ENCODE measurements around the gene LCAT. TPM values are rescaled to one million over a fixed set of nuclear protein-coding genes. Genes with fewer than 3 reads are reported as not detected.

LCAT gene
- polyA plus RNA-seq, 1 donor (not counting 4 experiments of a cell fraction or from before 2014, with no cell fraction given), result 6.5 TPM

GRCh38 chr16:67892899-67893742 lies 50.8 kb downstream of the LCAT start, which contains the start of gene PSKH1:
PSKH1 (plus strand) TSS chr16:67893254; CDS start chr16:67908750, 15,496 bp downstream.
- H3K27me3 ChIP-seq (ENCODE audit: control insufficient read depth, extremely low read depth, insufficient read depth, low read length), result no peaks in the 10 kb centered on the region
- H3K9me3 ChIP-seq (ENCODE audit: control insufficient read depth, low read depth, low read length), result no peaks in the 10 kb centered on the region
- H3K79me2 ChIP-seq (ENCODE audit: control insufficient read depth, insufficient read depth, low read length), result peaks cover 33% of the 10 kb centered on the region
- DNase-seq (ENCODE audit: low read depth, low spot score) (peak; percentile 72), FAIRE-seq (no peak)
- no peaks in the 10 kb centered on the region for H3K36me3 ChIP-seq (ENCODE audit: control insufficient read depth in 2 of 2, extremely low read depth in 1 of 2, insufficient read depth in 2 of 2, low read length in 2 of 2)
- no peaks in the 10 kb centered on the region for H4K20me1 ChIP-seq (ENCODE audit: control insufficient read depth, extremely low read depth, insufficient read depth, low read length)
- peak within 1 kb of the TSS; percentile 62 to 99 (median 66) for H3K4me3 ChIP-seq (ENCODE audit: control insufficient read depth in 2 of 3, extremely low read depth in 1 of 3, insufficient read depth in 2 of 3, low read depth in 1 of 3, low read length in 3 of 3)
- TF ChIP-seq EZH2 (IDR thresholded peaks at IDR 0.05; ENCODE audit: low read length) (no peak), CTCF (optimal IDR thresholded peaks at IDR 0.05 in 1 of 3, IDR thresholded peaks at IDR 0.05 in 1 of 3, conservative IDR thresholded peaks at IDR 0.05 in 1 of 3; ENCODE audit: extremely low read depth in 1 of 3, insufficient read depth in 2 of 3, low read length in 3 of 3) (no peak)
- H3K27ac ChIP-seq (ENCODE audit: control insufficient read depth, insufficient read depth, low read length), result peak within 1 kb of the TSS; percentile 94
- dilution Hi-C loops (cut with MboI; ENCODE audit: extremely low pct_ligation_motif_present, low sequenced_read_pairs), result no loop called here
- H3K4me2 ChIP-seq (ENCODE audit: control insufficient read depth, extremely low read depth, insufficient read depth, low read depth, low read length), result peak within 1 kb of the TSS; percentile 92
- H2AFZ ChIP-seq (ENCODE audit: control insufficient read depth, low read length), result peak within 1 kb of the TSS; percentile 94
- peak within 1 kb of the TSS; percentile 97 for H3K9ac ChIP-seq (ENCODE audit: control insufficient read depth, extremely low read depth, insufficient read depth, low read length)
- H3K9me1 ChIP-seq (ENCODE audit: control insufficient read depth, extremely low read depth, insufficient read depth, low read length), result no peaks in the 10 kb centered on the region
- H3K4me1 ChIP-seq (ENCODE audit: control insufficient read depth, extremely low read depth, insufficient read depth, low read length), result peaks cover 14% of the 10 kb centered on the region

DNA sequence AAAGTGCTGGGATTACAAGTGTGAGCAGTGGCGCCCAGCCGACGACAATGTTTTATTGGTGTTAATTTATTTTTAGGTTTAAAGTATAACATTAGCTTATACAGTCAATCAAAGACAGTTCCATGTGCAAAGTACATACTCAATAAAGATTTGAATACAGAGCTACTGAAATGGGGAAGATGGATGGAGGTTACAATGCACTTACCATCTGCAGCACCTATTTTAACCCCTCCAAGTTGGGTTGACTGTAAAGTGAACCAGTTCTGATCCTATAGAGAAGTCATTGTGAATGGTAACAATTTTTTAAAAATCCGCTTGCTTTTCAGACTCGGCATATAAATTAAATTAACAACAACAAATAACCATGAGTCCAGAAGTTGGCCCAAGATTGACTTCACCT lies 51.5 kb downstream of the LCAT start:
- Histone ChIP-seq H3K9me1 (ENCODE audit: control insufficient read depth, extremely low read depth, insufficient read depth, low read length) (no peaks in the 10 kb centered on the region), H4K20me1 (ENCODE audit: control insufficient read depth, extremely low read depth, insufficient read depth, low read length) (no peaks in the 10 kb centered on the region), H3K4me3 (ENCODE audit: control insufficient read depth in 2 of 3, extremely low read depth in 1 of 3, insufficient read depth in 2 of 3, low read depth in 1 of 3, low read length in 3 of 3) (peak overlapping the region in 2 of 3 experiments; percentile 53 to 58), H3K27ac (ENCODE audit: control insufficient read depth, insufficient read depth, low read length) (peak overlapping the region; percentile 36), H3K9ac (ENCODE audit: control insufficient read depth, extremely low read depth, insufficient read depth, low read length) (peak overlapping the region; percentile 60), H3K4me2 (ENCODE audit: control insufficient read depth, extremely low read depth, insufficient read depth, low read depth, low read length) (peak overlapping the region; percentile 92), H3K79me2 (ENCODE audit: control insufficient read depth, insufficient read depth, low read length) (peaks cover 27% of the 10 kb centered on the region), H3K36me3 (ENCODE audit: control insufficient read depth in 2 of 2, extremely low read depth in 1 of 2, insufficient read depth in 2 of 2, low read length in 2 of 2) (no peaks in the 10 kb centered on the region), H2AFZ (ENCODE audit: control insufficient read depth, low read length) (peak overlapping the region; percentile 94), H3K27me3 (ENCODE audit: control insufficient read depth, extremely low read depth, insufficient read depth, low read length) (no peaks in the 10 kb centered on the region), H3K4me1 (ENCODE audit: control insufficient read depth, extremely low read depth, insufficient read depth, low read length) (peaks cover 14% of the 10 kb centered on the region), H3K9me3 (ENCODE audit: control insufficient read depth, low read depth, low read length) (no peaks in the 10 kb centered on the region)
- dilution Hi-C loops (cut with MboI; ENCODE audit: extremely low pct_ligation_motif_present, low sequenced_read_pairs), result no loop called here
- FAIRE-seq (no peak), DNase-seq (ENCODE audit: low read depth, low spot score) (no peak)
- TF ChIP-seq CTCF (optimal IDR thresholded peaks at IDR 0.05 in 1 of 3, IDR thresholded peaks at IDR 0.05 in 1 of 3, conservative IDR thresholded peaks at IDR 0.05 in 1 of 3; ENCODE audit: extremely low read depth in 1 of 3, insufficient read depth in 2 of 3, low read length in 3 of 3) (no peak), EZH2 (IDR thresholded peaks at IDR 0.05; ENCODE audit: low read length) (no peak)

Other genes with a start within 250 kb of the LCAT start
- 13.2 to 19.3 TPM (median 13.8 TPM) in 3 replicates for gene GFOD2, start 224.8 kb downstream of the LCAT start, polyA plus RNA-seq
- 9.3 to 9.9 TPM (median 9.5 TPM) in 3 replicates for gene RANBP10, start 137.6 kb downstream of the LCAT start, polyA plus RNA-seq
- 0.43 to 1.5 TPM (median 0.54 TPM) in 3 replicates for gene TSNAXIP1, start 137.2 kb downstream of the LCAT start, polyA plus RNA-seq
- 9.2 to 13.1 TPM (median 11.8 TPM) in 3 replicates for gene THAP11, start 101.8 kb downstream of the LCAT start, polyA plus RNA-seq
- 173 to 569 TPM (median 189 TPM) in 3 replicates for gene NUTF2, start 97.2 kb downstream of the LCAT start, polyA plus RNA-seq
- gene CENPT, start 96.4 kb downstream of the LCAT start, polyA plus RNA-seq, result 30.1 to 57.1 TPM (median 41.3 TPM) in 3 replicates
- gene EDC4, start 71.1 kb downstream of the LCAT start, polyA plus RNA-seq, result 16.7 to 28.0 TPM (median 25.4 TPM) in 3 replicates
- not detected in 3 replicates for gene NRN1L, start 59.2 kb downstream of the LCAT start, polyA plus RNA-seq
- gene PSKH1, start 50.9 kb downstream of the LCAT start, polyA plus RNA-seq, result 10.7 to 19.5 TPM (median 13.7 TPM) in 3 replicates
- gene CTRL, start 12.3 kb downstream of the LCAT start, polyA plus RNA-seq, result 0.10 to 0.46 TPM (median 0.33 TPM) in 3 replicates
- gene PSMB10, start 7.3 kb downstream of the LCAT start, polyA plus RNA-seq, result 9.3 to 19.7 TPM (median 11.1 TPM) in 3 replicates
- 59.3 to 72.2 TPM (median 65.4 TPM) in 3 replicates for gene SLC12A4, start 24.5 kb upstream of the LCAT start, polyA plus RNA-seq
- gene DPEP3, start 36.4 kb upstream of the LCAT start, polyA plus RNA-seq, result 0.04 TPM in 1 of 3 replicates, not detected in the others
- 0.04 to 0.12 TPM in 2 of 3 replicates, not detected in the other for gene DPEP2, start 55.4 kb upstream of the LCAT start, polyA plus RNA-seq
- gene DPEP2NB, start 71.8 kb upstream of the LCAT start, polyA plus RNA-seq, result 0.05 TPM in 1 of 3 replicates, not detected in the others
- gene DDX28, start 79.1 kb upstream of the LCAT start, polyA plus RNA-seq, result 12.8 to 15.7 TPM (median 14.2 TPM) in 3 replicates
- gene DUS2, start 79.2 kb upstream of the LCAT start, polyA plus RNA-seq, result 17.8 to 30.7 TPM (median 22.9 TPM) in 3 replicates
- gene NFATC3, start 141.2 kb upstream of the LCAT start, polyA plus RNA-seq, result 9.5 to 11.5 TPM (median 10.9 TPM) in 3 replicates